Tibial nerve (tissue), 4 donors: Measurements from ENCODE around the gene ZSWIM6. TPM values are rescaled to one million over a fixed set of nuclear protein-coding genes. Genes with fewer than 3 reads are reported as not detected.

Source experiments
- DNase-seq, 2 donors: peaks; one replicate each; pipeline ENCODE4 v3.0.0-alpha.2; 2019; ENCODE audit warnings: low spot score in 2 of 2
- H3K27ac ChIP-seq, 4 donors: fragments of 200-600 bp; sonication (generic) in 3 of 4; one replicate each; pipeline ENCODE4 v1.5.1; 2017 to 2019; ENCODE audit warnings: mild to moderate bottlenecking in 1 of 4
- H3K27me3 ChIP-seq, 2 donors: fragments of 200-600 bp; sonication (generic) in 1 of 2; one replicate each; pipeline versions ENCODE4 v1.5.1 to v1.6.0; 2017 to 2019
- H3K36me3 ChIP-seq, 3 donors: fragments of 200-600 bp; sonication (generic); one replicate each; pipeline ENCODE4 v1.5.1; 2018 to 2019
- H3K4me1 ChIP-seq, 4 donors: fragments of 200-600 bp; sonication (generic) in 3 of 4; one replicate each; pipeline ENCODE4 v1.5.1; 2017 to 2019
- H3K4me3 ChIP-seq, 4 donors: fragments of 200-600 bp; sonication (generic) in 3 of 4; one replicate each; pipeline ENCODE4 v1.5.1; 2017 to 2019; ENCODE audit warnings: mild to moderate bottlenecking in 1 of 4, moderate library complexity in 1 of 4
- H3K9me3 ChIP-seq, 4 donors: fragments of 200-600 bp; sonication (generic) in 3 of 4; one replicate each; pipeline ENCODE4 v1.5.1; 2017 to 2019
- EP300 ChIP-seq, 2 donors: sonication (generic); formaldehyde crosslinking; IDR thresholded peaks; one replicate each; pipeline ENCODE4 v1.6.1; 2017; ENCODE audit warnings: antibody characterized with exemption in 2 of 2, mild to moderate bottlenecking in 1 of 2
- POLR2A ChIP-seq, 2 donors: fragments of 450-650 bp; IDR thresholded peaks; one replicate each; pipeline ENCODE4 v1.6.1; 2017; ENCODE audit warnings: antibody characterized with exemption in 2 of 2, mild to moderate bottlenecking in 2 of 2, moderate library complexity in 2 of 2
- WGBS, 2 donors: methylation state at CpG; one replicate each; pipeline ENCODE4 v1.1.5; 2018; 5-methylcytosine and 5-hydroxymethylcytosine counted together
- total RNA-seq, 4 donors: library from RNA; depleted of rRNA; stranded (reverse); fragments of >200 nt; gene quantifications; one replicate each; pipeline ENCODE4 v1.1.0, GENCODE V29; 2016
- TF ChIP-seq, protein P1 (sequence below), 5 experiments: fragments of 200-600 bp in 3 of 5; fragments of 450-650 bp in 2 of 5; sonication (generic) in 3 of 5; IDR thresholded peaks; one replicate each; pipeline ENCODE4 v1.5.1; 2016 to 2019; ENCODE audit warnings: antibody characterized with exemption in 5 of 5, mild to moderate bottlenecking in 3 of 5, moderate library complexity in 2 of 5

The ZSWIM6 gene
- total RNA-seq, 4 donors from 2014 or later: 10.6 to 15.5 (median 13.7) TPM

- H3K27me3 ChIP-seq: no peaks in the 10 kb centered on the region
- DNase-seq: no peak
- no peak overlapping the region for H3K27ac ChIP-seq
- no peak for TF ChIP-seq EP300 (IDR thresholded peaks at IDR 0.05)
- TF ChIP-seq, protein P1, sequence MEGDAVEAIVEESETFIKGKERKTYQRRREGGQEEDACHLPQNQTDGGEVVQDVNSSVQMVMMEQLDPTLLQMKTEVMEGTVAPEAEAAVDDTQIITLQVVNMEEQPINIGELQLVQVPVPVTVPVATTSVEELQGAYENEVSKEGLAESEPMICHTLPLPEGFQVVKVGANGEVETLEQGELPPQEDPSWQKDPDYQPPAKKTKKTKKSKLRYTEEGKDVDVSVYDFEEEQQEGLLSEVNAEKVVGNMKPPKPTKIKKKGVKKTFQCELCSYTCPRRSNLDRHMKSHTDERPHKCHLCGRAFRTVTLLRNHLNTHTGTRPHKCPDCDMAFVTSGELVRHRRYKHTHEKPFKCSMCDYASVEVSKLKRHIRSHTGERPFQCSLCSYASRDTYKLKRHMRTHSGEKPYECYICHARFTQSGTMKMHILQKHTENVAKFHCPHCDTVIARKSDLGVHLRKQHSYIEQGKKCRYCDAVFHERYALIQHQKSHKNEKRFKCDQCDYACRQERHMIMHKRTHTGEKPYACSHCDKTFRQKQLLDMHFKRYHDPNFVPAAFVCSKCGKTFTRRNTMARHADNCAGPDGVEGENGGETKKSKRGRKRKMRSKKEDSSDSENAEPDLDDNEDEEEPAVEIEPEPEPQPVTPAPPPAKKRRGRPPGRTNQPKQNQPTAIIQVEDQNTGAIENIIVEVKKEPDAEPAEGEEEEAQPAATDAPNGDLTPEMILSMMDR (IDR thresholded peaks at IDR 0.05): no peak
- H3K4me3 ChIP-seq: no peak overlapping the region
- H3K9me3 ChIP-seq: no peaks in the 10 kb centered on the region
- H3K36me3 ChIP-seq: no peaks in the 10 kb centered on the region
- peaks cover 3 to 38% (median 12%) of the 10 kb centered on the region in 4 donors for H3K4me1 ChIP-seq
- WGBS, 2 donors: 85 to 91% methylated on average over 2 of the region's 2 CpGs
These were observed 65.9 kb downstream of the ZSWIM6 start for GRCh38 chr5:61397937-61398336.

DNA sequence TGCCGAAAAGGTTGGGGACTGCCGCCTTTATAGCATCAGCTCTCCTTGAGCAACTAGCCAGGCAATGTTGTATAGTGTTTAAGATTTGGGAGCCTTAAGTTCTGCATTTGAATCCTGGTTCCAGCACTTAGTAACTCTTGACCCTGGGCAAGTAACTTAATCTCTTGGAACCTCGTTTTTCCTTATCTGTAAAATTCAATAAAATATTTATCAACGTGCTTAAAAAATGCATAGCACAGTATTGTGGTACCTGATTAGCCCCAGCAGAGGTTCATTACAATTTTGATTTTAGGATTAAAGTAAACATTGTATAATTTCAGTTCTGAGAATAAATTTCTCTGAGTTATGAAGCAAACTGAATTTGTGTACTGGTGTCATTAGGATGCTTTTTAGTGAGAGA, 66.4 kb downstream of the ZSWIM6 start:
- no peaks in the 10 kb centered on the region for H3K36me3 ChIP-seq
- no peak for DNase-seq
- WGBS, 2 donors: 85 to 89% methylated on average over 4 of the region's 4 CpGs
- TF ChIP-seq POLR2A (IDR thresholded peaks at IDR 0.05) (no peak), EP300 (IDR thresholded peaks at IDR 0.05) (no peak)
- TF ChIP-seq, protein P1 (IDR thresholded peaks at IDR 0.05): no peak
- H3K27me3 ChIP-seq: no peaks in the 10 kb centered on the region
- H3K27ac ChIP-seq: no peak overlapping the region
- peaks cover 3 to 43% (median 14%) of the 10 kb centered on the region in 4 donors for H3K4me1 ChIP-seq
- no peak overlapping the region for H3K4me3 ChIP-seq
- no peaks in the 10 kb centered on the region for H3K9me3 ChIP-seq

GRCh38 chr5:61399679-61400078, 67.6 kb downstream of the ZSWIM6 start:
- no peak overlapping the region for H3K27ac ChIP-seq
- no peak for DNase-seq
- TF ChIP-seq POLR2A (IDR thresholded peaks at IDR 0.05) (no peak), EP300 (IDR thresholded peaks at IDR 0.05) (no peak)
- TF ChIP-seq, protein P1 (IDR thresholded peaks at IDR 0.05): no peak
- no peaks in the 10 kb centered on the region for H3K27me3 ChIP-seq
- H3K4me3 ChIP-seq: no peak overlapping the region
- no peaks in the 10 kb centered on the region for H3K9me3 ChIP-seq
- WGBS, 2 donors: 82 to 93% methylated on average over 5 of the region's 5 CpGs
- no peaks in the 10 kb centered on the region for H3K36me3 ChIP-seq
- peaks cover 0 to 51% (median 17%) of the 10 kb centered on the region in 4 donors for H3K4me1 ChIP-seq

- Histone ChIP-seq H3K4me3 (no peak overlapping the region), H3K27ac (no peak overlapping the region), H3K4me1 (peaks cover 0 to 57% (median 17%) of the 10 kb centered on the region in 4 donors), H3K9me3 (no peaks in the 10 kb centered on the region), H3K27me3 (no peaks in the 10 kb centered on the region), H3K36me3 (no peaks in the 10 kb centered on the region)
- TF ChIP-seq, protein P1 (IDR thresholded peaks at IDR 0.05): no peak
- TF ChIP-seq EP300 (IDR thresholded peaks at IDR 0.05) (no peak), POLR2A (IDR thresholded peaks at IDR 0.05) (no peak)
- DNase-seq: no peak
These were observed 69.7 kb downstream of the ZSWIM6 start for GRCh38 chr5:61401726-61402125.

DNA sequence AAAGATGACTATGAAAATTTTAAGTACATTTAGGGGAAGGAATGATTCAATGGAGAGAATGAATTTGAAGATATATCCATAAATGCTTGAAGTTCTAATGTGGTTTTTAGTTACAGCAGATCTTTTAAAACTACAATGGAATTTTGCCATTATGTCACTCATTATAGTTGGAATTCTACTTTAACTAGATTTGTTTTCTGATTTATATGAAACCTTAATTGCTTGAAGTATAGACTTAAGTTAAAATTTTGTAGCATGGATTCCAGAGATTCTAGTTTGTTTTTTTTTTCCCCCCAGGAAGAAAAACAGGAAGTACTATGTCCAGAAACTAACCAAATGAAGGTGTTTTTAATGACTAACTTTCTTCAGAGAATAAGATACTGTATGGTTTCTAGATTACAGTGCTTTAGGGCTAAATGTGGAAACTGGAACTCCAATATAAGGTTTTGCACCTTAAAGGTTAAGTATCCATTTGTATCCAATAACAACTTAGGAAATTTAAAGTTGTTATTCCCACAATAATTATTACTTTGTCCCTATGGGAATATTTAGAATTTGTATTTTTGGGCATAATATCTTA, 70.3 kb downstream of the ZSWIM6 start:
- Histone ChIP-seq H3K36me3 (no peaks in the 10 kb centered on the region), H3K27me3 (no peaks in the 10 kb centered on the region), H3K27ac (peak overlapping the region in 2 of 4 donors; percentile 9 to 74), H3K4me1 (peaks cover 0 to 55% (median 17%) of the 10 kb centered on the region in 4 donors), H3K9me3 (no peaks in the 10 kb centered on the region), H3K4me3 (no peak overlapping the region)
- TF ChIP-seq POLR2A (IDR thresholded peaks at IDR 0.05) (no peak), EP300 (IDR thresholded peaks at IDR 0.05) (no peak)
- TF ChIP-seq, protein P1 (IDR thresholded peaks at IDR 0.05): no peak
- DNase-seq: no peak
